GM12872 (cell line): Measurements from ENCODE around the gene IPO5.

ENCODE experiments used
- CTCF ChIP-seq: IDR thresholded peaks from 3 replicates; pipeline ENCODE4 v1.5.1; 2011; ENCODE audit warnings: low read depth, mild to moderate bottlenecking, low read length, moderate library complexity; ENCODE audit not compliant: insufficient read depth

IPO5 gene

GRCh38 chr13:97951376-97951775 lies 2.1 kb upstream of the IPO5 start:
- no peak for TF ChIP-seq CTCF

- no peak for TF ChIP-seq CTCF
Measured at GRCh38 chr13:97961340-97961739, 7.9 kb downstream of the IPO5 start.

GRCh38 chr13:97962887-97963286 lies 9.4 kb downstream of the IPO5 start:
- TF ChIP-seq CTCF = no peak

GRCh38 chr13:97967226-97967625 lies 13.8 kb downstream of the IPO5 start:
- TF ChIP-seq CTCF = no peak

- TF ChIP-seq CTCF = no peak
Measured at GRCh38 chr13:97967948-97968347, 14.5 kb downstream of the IPO5 start.

- TF ChIP-seq CTCF = no peak
Measured at GRCh38 chr13:97971519-97971918, 18.0 kb downstream of the IPO5 start.

- no peak for TF ChIP-seq CTCF
Measured at GRCh38 chr13:97974773-97975172, 21.3 kb downstream of the IPO5 start.
